Erythroblast (primary cell): ENCODE measurements around the gene ZFP36L1.

Source experiments
- GATA1 ChIP-seq: IDR thresholded peaks from 2 replicates; pipeline ENCODE4 v1.6.1; 2011; ENCODE audit warnings: low read depth, mild to moderate bottlenecking, control low read depth, low read length, moderate library complexity
- POLR2A ChIP-seq: IDR thresholded peaks from 2 replicates; pipeline ENCODE4 v1.6.1; 2011; ENCODE audit warnings: mild to moderate bottlenecking, low read length

GRCh38 chr14:68767248-68767645 is 25.6 kb downstream of the ZFP36L1 start:
- no peak for TF ChIP-seq POLR2A
- no peak for TF ChIP-seq GATA1
